GM23338 (cell line): ENCODE results near the gene FAM124B. TPM values are rescaled to one million over a fixed set of nuclear protein-coding genes. Genes with fewer than 3 reads are reported as not detected.

Experiments
- ATAC-seq: fragments of 200-7000 bp; cut with Tn5 transposase; 3 replicates; pipeline ENCODE4 v1.9.1; 2020
- DNase-seq: peaks from one replicate; pipeline ENCODE4 v3.0.0-alpha.2; 2015; ENCODE audit warnings: low spot score
- H2AFZ ChIP-seq: fragments of 200-600 bp; sonication (generic); 2 replicates; pipeline ENCODE4 v1.8.0; 2016; ENCODE audit warnings: antibody characterized with exemption, mild to moderate bottlenecking, moderate library complexity
- H3F3A ChIP-seq: fragments of 200-600 bp; sonication (generic); replicated peaks from 2 replicates; pipeline ENCODE4 v1.8.0; 2017; ENCODE audit warnings: antibody characterized with exemption, mixed run types, low read depth
- H3K27ac ChIP-seq: fragments of 200-600 bp; sonication (generic); 2 replicates; pipeline ENCODE4 v1.6.1; 2016; ENCODE audit warnings: low read depth
- H3K27me3 ChIP-seq: fragments of 200-600 bp; sonication (generic); 2 replicates; pipeline ENCODE4 v1.8.0; 2016; ENCODE audit warnings: mild to moderate bottlenecking, mixed run types, moderate library complexity; ENCODE audit not compliant: insufficient read depth
- H3K36me3 ChIP-seq: fragments of 200-600 bp; sonication (generic); 2 replicates; pipeline ENCODE4 v1.8.0; 2016; ENCODE audit warnings: mild to moderate bottlenecking; ENCODE audit not compliant: insufficient read depth
- H3K4me1 ChIP-seq: fragments of 200-600 bp; sonication (generic); 2 replicates; pipeline ENCODE4 v1.8.0; 2016; ENCODE audit warnings: mild to moderate bottlenecking, moderate library complexity; ENCODE audit not compliant: insufficient read depth
- H3K4me2 ChIP-seq: fragments of 200-600 bp; sonication (generic); 2 replicates; pipeline ENCODE4 v1.7.1; 2017; ENCODE audit warnings: mixed run types
- H3K4me3 ChIP-seq: fragments of 200-600 bp; sonication (generic); 2 replicates; pipeline ENCODE4 v1.6.1; 2016; ENCODE audit warnings: mixed run types
- H3K79me2 ChIP-seq: fragments of 200-600 bp; sonication (generic); replicated peaks from 2 replicates; pipeline ENCODE4 v1.8.0; 2017; ENCODE audit warnings: mild to moderate bottlenecking; ENCODE audit not compliant: insufficient read depth
- H3K9me2 ChIP-seq: fragments of 200-600 bp; sonication (generic); 2 replicates; pipeline ENCODE4 v1.8.0; 2017; ENCODE audit not compliant: insufficient read depth
- H4K20me1 ChIP-seq: fragments of 200-600 bp; sonication (generic); replicated peaks from 2 replicates; pipeline ENCODE4 v1.8.0; 2017; ENCODE audit warnings: mild to moderate bottlenecking; ENCODE audit not compliant: insufficient read depth
- H3K27ac Mint-ChIP-seq: 2 replicates; pipeline ENCODE4 v1.8.0; 2020; ENCODE audit warnings: inconsistent platforms, mild to moderate bottlenecking, moderate library complexity, mixed read lengths
- H3K27me3 Mint-ChIP-seq: 3 replicates; pipeline ENCODE4 v1.8.0; 2022; ENCODE audit warnings: low read depth, mild to moderate bottlenecking, moderate library complexity, mixed read lengths, inconsistent platforms; ENCODE audit not compliant: insufficient read depth, poor library complexity
- H3K36me3 Mint-ChIP-seq: 3 replicates; pipeline ENCODE4 v1.8.0; 2021; ENCODE audit warnings: low read depth, mild to moderate bottlenecking, inconsistent platforms, moderate library complexity, mixed read lengths
- H3K4me1 Mint-ChIP-seq: 3 replicates; pipeline ENCODE4 v1.8.0; 2020; ENCODE audit warnings: mild to moderate bottlenecking, inconsistent platforms, mixed read lengths
- H3K4me3 Mint-ChIP-seq: 3 replicates; pipeline ENCODE4 v1.8.0; 2021; ENCODE audit warnings: moderate library complexity, mild to moderate bottlenecking, inconsistent platforms, mixed read lengths
- H3K9me3 Mint-ChIP-seq: 3 replicates; pipeline ENCODE4 v1.8.0; 2020; ENCODE audit warnings: moderate library complexity, mild to moderate bottlenecking, inconsistent platforms, mixed read lengths
- CREB1 ChIP-seq: fragments of 250-450 bp; sonication (Bioruptor Pico); IDR thresholded peaks from 2 replicates; pipeline ENCODE4 v1.5.0; 2020; ENCODE audit warnings: low read depth, mild to moderate bottlenecking, moderate library complexity
- CTCF ChIP-seq, 2 experiments: fragments of 200-600 bp in 1 of 2; sonication (generic) in 1 of 2; conservative IDR thresholded peaks; 2 replicates each; pipeline versions ENCODE4 v1.5.1 to v1.6.1; 2016 to 2017; ENCODE audit warnings: antibody characterized with exemption in 2 of 2, low read depth in 2 of 2, mild to moderate bottlenecking in 2 of 2, moderate library complexity in 1 of 2
- ETS1 ChIP-seq: IDR thresholded peaks from 2 replicates; pipeline ENCODE4 v1.6.1; 2016; ENCODE audit warnings: antibody characterized with exemption
- EZH2phosphoT487 ChIP-seq: fragments of 200-600 bp; sonication (generic); IDR thresholded peaks from one replicate; pipeline ENCODE4 v1.8.1; 2018; ENCODE audit warnings: antibody characterized with exemption; ENCODE audit not compliant: unreplicated experiment
- JUNB ChIP-seq: IDR thresholded peaks from one replicate; pipeline ENCODE4 v1.6.1; 2016; ENCODE audit warnings: antibody characterized with exemption; ENCODE audit not compliant: unreplicated experiment
- NANOG ChIP-seq: IDR thresholded peaks from 2 replicates; pipeline ENCODE4 v1.6.1; 2016; ENCODE audit warnings: antibody characterized with exemption, borderline replicate concordance
- POLR2AphosphoS5 ChIP-seq: IDR thresholded peaks from 2 replicates; pipeline ENCODE4 v1.6.1; 2016; ENCODE audit warnings: antibody characterized with exemption, low read depth
- REST ChIP-seq: IDR thresholded peaks from one replicate; pipeline ENCODE4 v1.6.1; 2018; ENCODE audit warnings: antibody characterized with exemption; ENCODE audit not compliant: unreplicated experiment
- STAT1 ChIP-seq: IDR thresholded peaks from one replicate; pipeline ENCODE4 v1.6.1; 2016; ENCODE audit warnings: antibody characterized with exemption; ENCODE audit not compliant: unreplicated experiment
- ZNF114 ChIP-seq: fragments of 250-450 bp; sonication (Bioruptor Pico); IDR thresholded peaks from 2 replicates; pipeline ENCODE4 v1.5.0; 2020; ENCODE audit warnings: mild to moderate bottlenecking, moderate library complexity
- ZNF331 ChIP-seq: fragments of 250-450 bp; sonication (Bioruptor Pico); IDR thresholded peaks from 2 replicates; pipeline ENCODE4 v1.5.0; 2020; ENCODE audit warnings: low read depth, mild to moderate bottlenecking, moderate library complexity
- ZNF462 ChIP-seq: fragments of 250-450 bp; sonication (Bioruptor Pico); IDR thresholded peaks from 2 replicates; pipeline ENCODE4 v1.5.0; 2020; ENCODE audit warnings: mild to moderate bottlenecking, moderate library complexity
- polyA plus RNA-seq: library from polyadenylated mRNA; unstranded; fragments of >200 nt; fragmentation: Nextera tagmentation; extraction: Ambion mirVana; gene quantifications from 2 replicates; pipeline ENCODE4 v1.2.1, GENCODE V29; 2016
- total RNA-seq: library from RNA; depleted of rRNA; stranded (reverse); fragments of >200 nt; shearing (Covaris generic); gene quantifications from 2 replicates; pipeline ENCODE4 v1.2.3, GENCODE V29; 2014

Gene FAM124B
- total and polyA plus RNA-seq, 2 experiments from 2014 or later, result 3.0 to 6.9 TPM

- H4K20me1 ChIP-seq, result no peaks in the 10 kb centered on the region
- H3K79me2 ChIP-seq, result no peaks in the 10 kb centered on the region
- no peaks in the 10 kb centered on the region for H3F3A ChIP-seq
- H3K4me3 ChIP-seq, result no peak overlapping the region
- no peak overlapping the region for H3K27ac ChIP-seq
- Mint-ChIP-seq H3K4me3 (no peak overlapping the region), H3K27ac (no peak overlapping the region), H3K36me3 (peaks cover 7% of the 10 kb centered on the region; the same call in 2 of the 3 replicates), H3K4me1 (no peaks in the 10 kb centered on the region), H3K27me3 (peaks cover 4% of the 10 kb centered on the region), H3K9me3 (peaks cover 14% of the 10 kb centered on the region)
- no peak for ATAC-seq
- H3K4me2 ChIP-seq, result no peak overlapping the region
- no peak for DNase-seq
- no peaks in the 10 kb centered on the region for H3K27me3 ChIP-seq
- TF ChIP-seq ZNF331 (CRISPR knock-in tag) (no peak), STAT1 (no peak), ZNF114 (CRISPR knock-in tag) (no peak), JUNB (no peak), ZNF462 (CRISPR knock-in tag) (no peak), ETS1 (no peak), NANOG (no peak), EZH2phosphoT487 (no peak), CREB1 (CRISPR knock-in tag) (no peak), CTCF (conservative IDR thresholded peaks at IDR 0.05; ENCODE audit: low read depth in 2 of 2) (no peak), POLR2AphosphoS5 (no peak), REST (no peak)
- no peaks in the 10 kb centered on the region for H3K36me3 ChIP-seq
- no peaks in the 10 kb centered on the region for H3K9me2 ChIP-seq
- H3K4me1 ChIP-seq, result no peaks in the 10 kb centered on the region
- no peak overlapping the region for H2AFZ ChIP-seq
Measured at GRCh38 chr2:224347176-224348051, 54.5 kb downstream of the FAM124B start.
